GM21515 (cell line): ENCODE measurements around the gene SNX24.
A peak's percentile ranks its signal among the peaks of the same experiment; 100 is the strongest.
"Not testable (repeated sequence)": the region's sequence is repeated elsewhere in the genome, so short reads cannot be mapped to it uniquely, and the experiment has no call there.

Experiments
- ATAC-seq: cut with Tn5 transposase; IDR thresholded peaks from one replicate; pipeline ENCODE4 v1.9.1; 2021; ENCODE audit not compliant: unreplicated experiment

Gene SNX24

DNA sequence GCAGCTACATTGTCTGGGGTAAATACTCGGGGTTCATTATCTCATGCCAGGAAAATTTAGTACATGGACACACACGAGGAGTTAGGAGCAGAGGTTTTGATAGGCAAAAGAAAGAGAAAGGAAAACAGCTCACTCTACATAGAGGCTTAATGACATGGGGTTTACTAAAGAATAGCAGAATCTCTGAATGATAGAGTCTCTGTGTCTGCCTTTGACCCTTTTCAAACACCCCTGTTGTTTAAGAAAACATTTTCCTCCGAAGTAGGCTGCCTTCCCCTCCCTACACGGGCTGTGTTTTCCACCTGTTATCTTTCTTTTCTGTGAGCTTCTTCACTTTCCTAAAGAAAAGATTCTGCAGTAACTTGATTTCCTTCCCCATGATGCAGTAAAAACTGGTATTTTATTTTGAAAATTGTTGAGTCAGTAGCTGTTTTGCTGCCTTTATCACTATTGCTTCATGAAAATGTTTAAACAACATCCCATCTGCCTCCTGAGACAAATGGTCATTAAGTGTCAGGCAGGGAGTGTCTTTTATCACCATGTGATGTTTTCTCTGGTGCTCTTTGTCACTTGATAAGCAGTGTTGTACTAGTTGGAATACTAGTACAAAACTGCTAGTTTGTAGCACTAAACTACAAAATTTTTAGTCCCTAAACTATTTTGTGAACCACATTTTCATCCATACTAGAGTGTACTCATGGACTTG, 114.5 kb downstream of the SNX24 start:
- no peak for ATAC-seq

DNA sequence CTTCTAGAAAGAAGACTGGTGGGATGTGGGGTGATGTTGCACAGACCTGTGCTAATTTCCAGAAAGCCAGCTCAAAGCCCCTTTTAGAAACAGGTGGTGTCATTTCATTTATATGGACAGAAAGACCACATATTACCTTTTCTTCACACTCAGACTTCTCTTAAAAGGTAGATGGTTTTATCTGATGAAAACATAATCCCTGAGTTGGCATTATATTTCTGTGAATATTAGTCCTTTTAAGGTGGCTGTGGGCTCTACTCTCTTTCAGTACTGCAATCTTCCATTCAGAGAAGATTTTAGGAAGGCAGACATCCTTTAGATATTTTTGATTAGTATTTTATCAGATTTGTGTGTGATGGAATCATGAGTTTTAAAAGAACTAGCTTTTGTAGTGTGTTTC, 117.9 kb downstream of the SNX24 start:
- ATAC-seq, result no peak

DNA sequence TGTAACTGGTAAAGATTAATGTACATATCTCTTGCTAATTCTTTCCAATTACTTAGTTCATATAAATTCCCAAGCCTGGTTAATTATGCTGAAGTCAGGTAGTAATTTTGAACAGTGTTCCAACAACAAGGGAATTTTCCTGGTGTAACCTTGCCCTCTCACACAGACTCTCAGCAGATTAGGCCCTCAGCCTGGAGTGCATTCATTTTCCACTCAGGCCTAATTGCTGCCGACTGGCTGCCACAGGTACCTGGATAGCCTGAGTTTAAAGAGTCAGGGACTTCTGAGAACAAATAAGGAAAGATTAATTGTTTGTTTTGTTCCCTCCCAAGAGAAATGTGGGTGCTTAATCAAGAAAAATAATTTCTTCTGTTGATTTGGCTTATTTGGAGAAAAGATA, 119.7 kb downstream of the SNX24 start:
- no peak for ATAC-seq

DNA sequence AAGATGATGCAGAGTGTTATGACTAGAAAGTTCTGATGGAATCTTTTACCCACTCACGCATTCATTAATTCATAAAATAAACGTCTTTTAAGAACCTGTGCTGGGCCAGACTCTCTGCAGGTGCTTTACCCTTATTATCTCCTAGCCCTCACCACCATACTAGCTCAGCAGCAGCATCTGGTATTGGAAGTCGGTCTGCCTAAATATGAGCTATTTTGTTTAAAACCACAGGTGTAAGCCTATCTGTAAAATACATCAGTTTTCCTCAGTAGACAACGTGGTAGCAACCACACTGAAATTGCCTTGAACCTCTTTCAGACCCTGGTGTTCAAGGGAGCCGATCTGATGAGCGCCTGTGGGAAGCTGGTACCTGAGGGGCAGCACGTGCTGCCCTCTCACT, 121.7 kb downstream of the SNX24 start:
- peak; percentile 54 for ATAC-seq

DNA sequence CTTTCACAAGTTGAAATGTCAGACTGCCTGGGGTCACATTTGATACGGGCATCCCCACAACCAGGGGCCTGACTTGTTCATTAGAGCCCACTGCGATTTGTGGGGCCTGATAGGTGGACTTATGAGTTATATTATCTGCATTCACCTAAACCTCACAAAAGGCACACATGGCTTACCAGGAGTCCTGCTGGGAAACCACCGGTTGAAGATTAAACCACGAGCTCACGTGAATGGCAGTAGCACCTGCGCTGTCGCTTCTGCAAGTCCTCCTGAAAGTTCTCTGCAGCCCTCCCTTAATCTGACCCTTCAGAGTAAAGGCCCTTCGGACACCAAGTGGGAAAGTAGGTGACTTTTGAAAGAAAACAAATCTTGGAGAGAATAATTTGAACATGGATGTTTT, 122.2 kb downstream of the SNX24 start:
- peak; percentile 85 for ATAC-seq

DNA sequence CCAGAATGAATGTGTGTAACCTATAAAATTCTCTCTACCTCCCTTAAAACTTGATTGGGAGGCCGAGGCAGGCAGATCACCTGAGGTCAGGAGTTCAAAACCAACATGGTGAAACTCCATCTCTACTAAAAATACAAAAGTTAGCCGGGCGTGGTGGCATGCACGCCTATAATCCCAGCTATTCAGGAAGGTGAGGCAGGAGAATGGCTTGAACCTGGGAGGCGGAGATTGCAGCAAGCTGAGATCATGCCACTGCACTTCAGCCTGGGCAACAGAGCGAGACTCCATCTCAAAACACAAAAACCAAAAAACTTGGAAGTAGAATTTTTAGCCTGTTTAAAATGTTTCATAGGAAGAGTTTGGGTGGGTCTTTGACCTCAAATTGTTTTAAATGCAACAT, 122.6 kb downstream of the SNX24 start:
- not testable (repeated sequence) for ATAC-seq

DNA sequence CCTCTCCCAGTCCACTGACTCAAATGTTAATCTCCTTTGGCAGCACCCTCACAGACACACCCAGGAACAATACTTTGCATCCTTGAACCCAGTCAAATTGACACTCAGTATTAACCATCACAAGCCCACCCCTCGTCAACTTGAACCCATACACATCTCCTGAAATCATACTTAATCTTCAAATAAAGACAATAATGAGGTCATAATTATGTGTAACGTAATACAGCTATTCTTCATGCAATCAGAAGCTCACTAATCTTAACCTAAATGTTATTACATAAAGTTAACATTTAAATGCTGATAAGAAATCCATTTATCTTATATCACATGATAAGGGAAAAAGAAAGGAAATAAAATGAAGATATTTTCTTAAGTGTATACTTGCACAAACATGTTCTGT, 125.9 kb downstream of the SNX24 start:
- ATAC-seq, result no peak

DNA sequence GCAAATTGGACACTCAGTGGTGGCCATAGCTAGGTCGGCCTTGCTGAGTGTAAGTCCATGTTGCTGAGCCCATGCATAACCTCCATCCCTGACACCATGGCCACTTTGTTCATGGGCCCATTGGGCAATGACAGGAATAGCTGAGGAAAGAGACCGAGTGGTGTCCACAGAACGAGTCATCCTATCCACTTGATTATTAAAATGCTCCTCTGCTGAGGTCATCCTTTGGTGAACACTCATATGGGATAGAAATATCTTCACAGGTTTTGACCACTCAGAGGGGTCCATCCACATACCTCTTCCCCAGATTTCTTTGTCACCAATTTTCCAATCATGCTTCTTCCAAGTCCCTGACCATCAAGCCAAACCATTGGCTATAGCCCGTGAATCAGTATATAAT, 127.5 kb downstream of the SNX24 start:
- ATAC-seq, result no peak

DNA sequence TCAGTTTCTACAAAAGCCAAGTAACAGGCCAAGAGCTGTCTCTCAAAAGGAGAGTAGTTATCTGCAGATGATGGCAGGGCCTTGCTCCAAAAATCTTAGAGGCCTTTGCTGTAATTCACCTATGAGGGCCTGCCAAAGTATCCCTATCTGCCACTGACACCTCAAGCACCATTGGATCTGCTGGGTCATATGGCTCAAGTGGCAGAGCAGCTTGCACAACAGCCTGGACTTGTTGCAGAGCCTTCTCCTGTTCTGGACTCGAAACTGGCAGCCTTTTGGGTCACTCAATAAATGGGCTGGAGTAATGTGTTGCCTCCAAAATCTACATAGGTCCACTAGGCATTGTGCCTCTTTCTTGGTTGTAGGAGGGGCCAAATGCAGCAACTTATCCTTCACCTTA, 128.3 kb downstream of the SNX24 start:
- not testable (repeated sequence) for ATAC-seq

DNA sequence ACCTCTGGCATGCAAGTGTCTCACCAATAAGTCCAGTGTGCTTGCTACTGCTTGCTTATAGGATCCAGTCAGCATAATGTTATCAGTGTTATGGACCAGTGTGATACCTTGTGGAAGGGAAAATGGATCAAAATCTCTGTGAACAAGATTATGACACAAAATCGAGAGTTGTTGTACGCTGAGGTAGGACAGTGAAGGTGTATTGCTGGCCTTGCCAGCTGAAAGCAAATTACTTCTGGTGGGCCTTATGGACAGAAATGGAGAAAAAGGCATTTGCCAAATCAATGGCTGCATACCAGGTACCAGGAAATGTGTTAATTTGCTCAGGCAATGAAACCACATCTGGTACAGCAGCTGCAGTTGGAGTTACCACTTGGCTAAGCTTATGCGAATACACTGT, 128.8 kb downstream of the SNX24 start:
- not testable (repeated sequence) for ATAC-seq

DNA sequence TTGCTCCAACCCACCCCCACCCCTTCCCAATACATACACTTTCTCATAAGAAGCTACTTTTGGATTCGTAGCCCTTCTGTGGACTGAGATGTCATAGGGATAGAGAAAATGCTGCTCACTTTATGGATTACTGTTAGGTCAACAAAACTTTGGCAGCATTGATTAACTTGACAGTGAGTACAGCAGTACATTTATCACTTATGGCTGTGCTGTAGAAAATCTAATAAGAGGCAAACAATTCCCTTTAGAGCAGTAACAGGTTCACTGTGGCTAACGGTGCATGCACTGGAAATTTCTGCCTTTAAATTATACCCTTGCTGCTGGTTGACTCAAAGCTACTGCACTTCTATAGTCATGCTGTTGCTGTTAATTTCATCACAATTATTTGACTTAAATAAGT, 131.9 kb downstream of the SNX24 start:
- no peak for ATAC-seq

DNA sequence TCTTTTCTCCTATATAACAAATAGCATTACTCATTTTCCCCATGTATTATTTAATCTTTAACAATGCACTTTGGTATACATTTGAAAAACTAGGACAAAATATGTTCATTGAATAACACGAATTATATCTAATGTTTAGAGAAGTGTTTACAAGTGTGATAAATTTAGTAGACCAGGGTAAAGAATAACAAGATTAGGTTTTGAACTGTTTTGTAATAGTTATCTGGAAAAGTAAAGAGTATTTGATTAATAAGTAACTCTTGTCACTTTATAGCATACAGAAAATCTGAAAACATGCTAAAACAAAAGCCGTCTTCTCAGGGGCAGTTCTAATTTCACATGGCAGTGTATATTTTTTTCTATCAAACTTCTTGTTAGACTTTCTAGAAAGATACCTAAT, 132.7 kb downstream of the SNX24 start:
- ATAC-seq, result no peak

DNA sequence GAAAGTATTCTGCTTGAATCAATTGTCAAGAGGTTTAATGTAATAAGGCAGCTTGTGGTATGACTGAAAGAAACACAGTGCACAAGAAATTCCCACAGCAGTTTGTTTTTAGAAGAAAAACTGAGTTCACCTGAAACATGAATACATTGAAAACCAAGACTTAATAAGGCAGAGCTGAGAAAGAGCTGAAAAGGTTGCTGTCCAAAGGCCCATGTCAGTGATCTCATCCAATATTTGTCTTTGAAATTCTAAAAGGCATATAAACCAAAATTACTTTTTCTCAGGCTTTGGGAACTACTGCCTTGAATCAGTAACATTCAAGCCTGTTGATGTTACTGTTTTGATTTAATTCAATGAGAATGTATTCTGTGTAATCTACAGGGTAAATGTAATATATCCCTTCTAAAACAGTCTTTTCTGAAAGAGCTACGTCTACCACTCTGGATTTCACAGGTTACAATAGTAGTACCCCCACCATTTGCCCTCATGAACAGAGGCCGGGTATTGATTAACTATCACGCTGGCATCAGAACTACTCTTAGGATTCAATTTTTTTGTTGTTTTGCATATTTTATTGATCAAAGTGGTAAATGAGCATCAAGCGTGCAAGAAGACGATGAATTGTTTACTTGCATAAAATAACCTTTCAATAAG, 133.4 kb downstream of the SNX24 start:
- no peak for ATAC-seq

DNA sequence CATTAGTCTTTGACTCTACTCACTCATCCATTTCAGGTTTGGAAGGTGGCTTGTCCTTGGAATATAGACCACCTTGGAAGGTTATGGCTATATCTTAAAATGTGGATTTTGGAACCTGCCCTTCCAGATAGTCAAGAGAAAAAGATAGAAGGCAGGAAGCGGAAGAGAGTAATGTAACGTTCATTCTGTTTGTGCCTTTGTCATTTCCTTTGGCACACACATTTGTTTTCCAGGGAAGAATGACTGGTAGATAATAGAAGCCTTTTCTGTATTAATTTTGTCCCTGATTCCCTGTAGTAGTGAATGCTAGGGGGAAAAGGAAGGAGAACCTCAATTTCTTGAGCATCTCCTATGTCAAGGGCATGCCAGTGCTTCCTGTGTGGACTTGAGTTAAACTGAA, 136.4 kb downstream of the SNX24 start:
- no peak for ATAC-seq

DNA sequence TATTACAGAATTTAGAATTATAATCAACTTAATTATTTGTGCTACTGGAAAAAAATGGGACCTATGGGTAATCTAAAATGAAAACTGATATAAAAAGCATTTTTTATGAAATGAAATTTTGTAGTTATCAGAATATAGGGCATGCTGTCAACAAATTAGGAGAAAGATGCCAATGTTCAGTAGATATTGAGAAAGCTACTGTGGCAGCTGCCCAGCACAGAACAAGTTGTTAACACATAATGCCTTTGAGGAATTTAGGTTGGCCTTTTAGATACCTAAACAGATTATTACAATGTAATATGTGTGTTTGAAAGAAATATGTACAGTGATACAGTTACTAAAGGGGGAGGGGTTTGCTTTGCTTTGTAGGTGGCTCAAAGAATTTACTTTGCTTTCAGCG, 137.0 kb downstream of the SNX24 start:
- no peak for ATAC-seq

DNA sequence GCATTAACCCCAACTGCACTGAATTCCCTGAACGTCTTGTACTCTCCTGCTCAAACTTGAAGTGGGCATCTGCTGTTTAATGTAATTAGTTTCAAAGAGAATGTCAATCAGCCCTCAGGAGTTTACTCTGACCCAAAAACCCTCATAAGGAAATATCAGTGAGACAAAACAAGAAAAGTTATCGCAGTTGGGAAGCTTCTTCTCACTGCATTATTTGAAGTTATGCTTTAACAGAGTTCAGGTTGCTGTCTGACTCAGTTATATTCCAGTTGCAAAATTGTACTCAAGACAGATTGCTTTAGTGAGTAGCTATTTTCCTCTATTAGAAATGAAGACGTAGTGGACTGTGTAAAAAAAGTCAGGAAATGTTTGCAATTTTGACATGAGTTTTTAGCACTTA, 139.0 kb downstream of the SNX24 start:
- no peak for ATAC-seq

DNA sequence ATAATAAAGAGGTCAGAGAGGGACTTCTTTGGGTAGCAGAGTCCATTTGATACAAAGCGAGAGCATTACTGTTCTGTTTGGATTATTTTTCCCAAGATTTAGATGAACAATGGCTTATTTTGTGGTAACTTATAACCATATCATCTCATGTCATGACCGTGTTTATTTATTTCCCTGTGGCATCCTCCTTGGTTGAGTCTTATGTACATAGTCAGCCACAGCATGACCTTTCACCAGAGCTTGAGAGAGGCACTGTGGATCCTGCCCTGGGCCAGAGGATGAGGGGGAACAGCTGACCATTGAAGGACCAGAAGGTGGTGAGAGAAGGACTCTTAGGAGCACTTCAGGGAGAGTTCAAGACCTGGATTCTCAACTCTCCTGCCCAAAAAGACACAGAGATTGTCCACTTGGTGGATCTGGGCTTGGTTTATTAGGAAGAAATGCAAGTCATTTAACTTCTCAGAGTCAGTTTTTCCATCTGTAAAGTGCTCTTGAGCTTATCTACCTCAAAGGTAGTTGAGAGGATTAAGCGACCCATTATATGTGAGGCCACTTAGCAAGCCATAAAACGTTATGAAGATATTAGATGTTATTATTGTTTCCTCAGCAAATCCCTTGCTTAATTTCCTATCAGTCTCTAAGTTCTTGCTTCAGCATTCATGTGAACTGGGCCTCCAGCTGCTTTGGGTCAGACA, 139.7 kb downstream of the SNX24 start:
- ATAC-seq, result no peak

DNA sequence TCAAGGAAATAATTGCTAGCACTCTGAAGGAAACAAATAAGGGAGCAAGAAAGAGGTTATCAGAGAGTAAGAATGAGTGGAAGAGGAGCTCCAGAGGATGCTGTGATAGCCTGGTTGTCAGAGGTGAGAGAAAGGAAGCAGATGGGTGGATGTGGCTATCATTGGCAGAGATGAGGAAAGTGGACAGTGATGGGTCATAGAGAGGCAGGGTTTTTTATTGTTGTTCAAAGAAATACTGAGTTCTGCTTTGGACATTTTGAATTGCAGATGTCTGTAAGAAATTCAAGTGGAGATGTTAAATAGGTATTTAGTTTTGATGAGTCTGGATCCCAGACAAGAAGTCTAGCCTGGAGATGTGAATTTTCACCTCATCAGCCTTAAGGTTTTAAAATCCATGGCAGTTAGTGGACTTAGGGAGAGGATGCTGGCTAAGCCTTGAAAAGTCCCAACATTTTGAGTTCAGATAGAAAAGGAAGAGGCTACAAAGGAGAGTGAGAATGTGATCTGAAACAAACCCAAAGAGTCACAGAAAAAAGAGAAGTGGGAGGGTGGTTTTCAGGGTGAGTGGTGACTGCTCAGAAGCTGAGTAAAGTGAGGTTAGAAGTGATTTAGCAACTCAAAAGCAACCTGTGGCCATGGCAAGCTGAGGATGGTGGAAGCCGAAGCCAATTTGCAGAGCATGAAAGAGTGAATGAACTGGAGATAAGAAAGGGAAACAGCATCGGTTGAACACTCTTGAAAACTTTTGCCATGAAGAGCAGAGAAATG, 140.7 kb downstream of the SNX24 start:
- ATAC-seq, result peak; percentile 91

DNA sequence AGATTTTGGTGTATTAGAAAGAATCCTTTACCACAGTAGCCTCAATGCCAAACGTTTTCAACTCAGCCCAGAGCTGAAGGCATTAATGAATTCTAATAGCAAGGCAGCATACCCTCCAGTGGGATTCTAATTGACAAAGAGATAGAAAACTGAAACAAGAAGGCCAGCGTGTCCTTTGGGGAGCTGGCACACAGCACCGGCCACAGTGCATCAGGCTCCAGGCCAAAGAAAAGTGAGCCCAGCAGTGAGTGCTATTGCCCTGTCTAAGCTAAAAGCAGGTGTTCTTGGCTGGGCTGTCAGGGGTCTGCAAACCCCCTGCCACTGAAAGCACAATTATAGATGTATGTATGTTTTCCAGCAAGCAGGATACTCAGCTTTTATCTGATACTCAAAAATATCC, 150.7 kb downstream of the SNX24 start:
- no peak for ATAC-seq

DNA sequence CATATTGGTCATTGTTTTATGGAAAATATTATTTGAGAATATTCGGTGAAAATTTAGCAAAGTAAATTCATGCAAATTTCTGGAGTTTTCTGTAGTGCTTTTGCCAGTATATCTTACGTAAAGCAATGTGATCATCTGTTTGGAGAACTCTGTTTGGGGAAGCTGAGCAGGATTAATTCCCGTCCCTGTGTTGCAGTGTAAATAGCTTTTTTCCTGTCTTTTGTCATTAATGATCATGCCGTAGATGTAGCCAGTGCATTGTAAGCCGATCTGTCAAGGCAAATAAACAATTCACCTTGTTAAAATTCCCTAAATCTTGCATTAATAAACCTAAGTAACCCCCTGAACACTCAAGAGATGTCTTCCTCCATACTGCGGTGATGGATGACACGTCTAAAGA, 151.9 kb downstream of the SNX24 start:
- ATAC-seq, result no peak

DNA sequence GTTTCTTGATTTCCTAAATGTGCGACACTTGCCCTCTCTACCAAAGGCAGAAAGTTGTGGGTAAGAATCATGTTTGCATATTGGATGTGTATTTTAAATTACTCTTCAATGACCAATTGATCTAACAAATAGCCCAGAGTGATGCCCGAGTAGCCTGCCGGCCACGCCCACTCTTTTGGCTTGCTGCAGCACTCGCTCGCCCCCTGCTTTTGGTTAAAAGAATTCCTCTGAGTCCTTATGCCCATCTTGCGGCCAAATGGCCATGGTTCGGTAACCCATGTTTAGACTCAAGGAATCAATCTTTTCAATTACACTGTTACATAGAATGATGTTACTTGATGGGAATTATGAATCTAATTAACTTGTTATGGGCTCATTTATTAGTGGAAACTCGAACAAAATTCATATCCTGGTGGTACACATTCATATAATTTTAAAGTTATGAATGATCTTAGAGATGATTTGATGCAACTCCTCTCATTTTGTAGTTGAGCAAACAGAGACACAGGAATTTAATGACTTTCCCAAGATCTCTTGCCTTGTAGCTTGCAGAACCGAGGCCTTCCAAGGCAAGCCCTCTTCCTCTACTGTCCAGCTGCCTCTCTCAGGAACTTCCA, 154.6 kb downstream of the SNX24 start:
- ATAC-seq, result peak; percentile 96
